ENCODE measurements around the gene GABRG3.

GABRG3 gene

GRCh38 chr15:27486683-27487647 is 516.0 kb downstream of the GABRG3 start:
- no peak for DNase-seq
- in situ Hi-C loops (cut with HindIII; ENCODE audit: low pct_ligation_motif_present, low pct_unique_long_range_greater_than_20kb, low sequenced_read_pairs): no loop called here

- no peak for DNase-seq
- in situ Hi-C loops (cut with HindIII; ENCODE audit: low pct_ligation_motif_present, low pct_unique_long_range_greater_than_20kb, low sequenced_read_pairs): no loop called here
These were observed 516.9 kb downstream of the GABRG3 start for GRCh38 chr15:27487846-27488245.

GRCh38 chr15:27490867-27491595 is 520.0 kb downstream of the GABRG3 start:
- DNase-seq: no peak
- in situ Hi-C loops (cut with HindIII; ENCODE audit: low pct_ligation_motif_present, low pct_unique_long_range_greater_than_20kb, low sequenced_read_pairs): no loop called here

- DNase-seq: no peak
- in situ Hi-C loops (cut with HindIII; ENCODE audit: low pct_ligation_motif_present, low pct_unique_long_range_greater_than_20kb, low sequenced_read_pairs): no loop called here
These were observed 521.0 kb downstream of the GABRG3 start for GRCh38 chr15:27491666-27492621.

- in situ Hi-C loops (cut with HindIII; ENCODE audit: low pct_ligation_motif_present, low pct_unique_long_range_greater_than_20kb, low sequenced_read_pairs): no loop called here
- DNase-seq: no peak
These were observed 525.0 kb downstream of the GABRG3 start for GRCh38 chr15:27495963-27496459.

GRCh38 chr15:27498700-27499099 is 527.7 kb downstream of the GABRG3 start:
- DNase-seq: no peak
- in situ Hi-C loops (cut with HindIII; ENCODE audit: low pct_ligation_motif_present, low pct_unique_long_range_greater_than_20kb, low sequenced_read_pairs): no loop called here

- DNase-seq: no peak
- in situ Hi-C loops (cut with HindIII; ENCODE audit: low pct_ligation_motif_present, low pct_unique_long_range_greater_than_20kb, low sequenced_read_pairs): no loop called here
These were observed 528.2 kb downstream of the GABRG3 start for GRCh38 chr15:27499191-27499590.

- in situ Hi-C loops (cut with HindIII; ENCODE audit: low pct_ligation_motif_present, low pct_unique_long_range_greater_than_20kb, low sequenced_read_pairs): no loop called here
- no peak for DNase-seq
These were observed 528.7 kb downstream of the GABRG3 start for GRCh38 chr15:27499719-27500118.

GRCh38 chr15:27500206-27500605 is 529.2 kb downstream of the GABRG3 start:
- in situ Hi-C loops (cut with HindIII; ENCODE audit: low pct_ligation_motif_present, low pct_unique_long_range_greater_than_20kb, low sequenced_read_pairs): no loop called here
- DNase-seq: no peak

GRCh38 chr15:27506752-27507151 is 535.8 kb downstream of the GABRG3 start:
- in situ Hi-C loops (cut with HindIII; ENCODE audit: low pct_ligation_motif_present, low pct_unique_long_range_greater_than_20kb, low sequenced_read_pairs): no loop called here
- no peak for DNase-seq

- DNase-seq: no peak
- in situ Hi-C loops (cut with HindIII; ENCODE audit: low pct_ligation_motif_present, low pct_unique_long_range_greater_than_20kb, low sequenced_read_pairs): no loop called here
These were observed 538.0 kb downstream of the GABRG3 start for GRCh38 chr15:27509014-27509413.

- in situ Hi-C loops (cut with HindIII; ENCODE audit: low pct_ligation_motif_present, low pct_unique_long_range_greater_than_20kb, low sequenced_read_pairs): no loop called here
These were observed 541.5 kb downstream of the GABRG3 start for GRCh38 chr15:27512281-27513001.

GRCh38 chr15:27514526-27514925 is 543.5 kb downstream of the GABRG3 start:
- in situ Hi-C loops (cut with HindIII; ENCODE audit: low pct_ligation_motif_present, low pct_unique_long_range_greater_than_20kb, low sequenced_read_pairs): no loop called here
- no peak for DNase-seq

More at GRCh38 chr15:27512281-27513001, 541.5 kb downstream of the GABRG3 start:
- DNase-seq: no peak

GRCh38 chr15:27527490-27528067 is 556.6 kb downstream of the GABRG3 start:
- no peak for DNase-seq

GRCh38 chr15:27529399-27529798 is 558.4 kb downstream of the GABRG3 start:
- in situ Hi-C loops (cut with HindIII; ENCODE audit: low pct_ligation_motif_present, low pct_unique_long_range_greater_than_20kb, low sequenced_read_pairs): no loop called here

More at GRCh38 chr15:27527490-27528067, 556.6 kb downstream of the GABRG3 start:
- in situ Hi-C loops (cut with HindIII; ENCODE audit: low pct_ligation_motif_present, low pct_unique_long_range_greater_than_20kb, low sequenced_read_pairs): no loop called here

GRCh38 chr15:27530994-27531393 is 560.0 kb downstream of the GABRG3 start:
- in situ Hi-C loops (cut with HindIII; ENCODE audit: low pct_ligation_motif_present, low pct_unique_long_range_greater_than_20kb, low sequenced_read_pairs): no loop called here
- no peak for DNase-seq

More at GRCh38 chr15:27529399-27529798, 558.4 kb downstream of the GABRG3 start:
- no peak for DNase-seq

GRCh38 chr15:27532358-27532757 is 561.4 kb downstream of the GABRG3 start:
- in situ Hi-C loops (cut with HindIII; ENCODE audit: low pct_ligation_motif_present, low pct_unique_long_range_greater_than_20kb, low sequenced_read_pairs): no loop called here
- DNase-seq: no peak
